GM18502 (cell line): ENCODE measurements around the gene FRMPD4.

Experiments used
- ATAC-seq: cut with Tn5 transposase; IDR thresholded peaks from one replicate; pipeline ENCODE4 v1.9.1; 2021; ENCODE audit warnings: mild to moderate bottlenecking; ENCODE audit not compliant: unreplicated experiment, poor library complexity

FRMPD4 gene

DNA sequence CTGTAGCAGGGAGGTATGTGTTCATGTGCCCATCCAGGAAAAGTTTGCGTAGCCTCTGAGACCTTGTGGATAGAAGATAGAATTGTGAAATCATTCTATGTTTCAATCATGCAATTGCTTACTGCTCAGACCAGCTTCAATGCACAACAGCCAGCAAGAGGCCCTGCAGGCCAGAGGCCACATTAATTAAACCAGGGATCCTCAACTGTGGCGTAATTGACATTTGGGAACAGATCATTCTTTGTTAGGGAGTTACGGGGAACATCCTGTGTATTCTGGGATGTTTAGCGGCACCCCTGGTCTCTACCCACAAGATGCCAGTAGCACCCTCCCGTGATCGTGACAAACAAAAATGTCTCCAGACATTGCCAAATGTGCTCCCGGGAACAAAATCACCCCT lies 566.4 kb downstream of the FRMPD4 start:
- no peak for ATAC-seq

DNA sequence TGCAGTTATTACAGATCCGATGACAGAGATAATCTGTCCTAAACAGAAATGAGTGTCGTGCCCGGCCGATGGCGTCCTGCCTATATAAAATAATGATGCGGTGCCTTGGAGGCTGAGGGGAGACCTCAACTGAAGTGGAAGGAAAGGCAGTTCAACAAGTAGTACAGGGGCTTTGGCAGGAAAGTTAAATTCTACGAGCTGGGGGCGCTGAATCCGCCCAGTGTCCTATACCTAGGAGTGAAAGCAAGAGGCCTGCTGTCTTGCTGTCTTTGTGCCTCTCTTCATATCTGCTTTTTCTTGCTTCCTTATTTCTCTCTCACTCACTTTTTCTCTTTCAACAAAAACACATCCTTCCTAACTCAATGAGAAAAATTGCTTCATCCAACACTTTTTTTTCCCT lies 570.8 kb downstream of the FRMPD4 start:
- no peak for ATAC-seq

DNA sequence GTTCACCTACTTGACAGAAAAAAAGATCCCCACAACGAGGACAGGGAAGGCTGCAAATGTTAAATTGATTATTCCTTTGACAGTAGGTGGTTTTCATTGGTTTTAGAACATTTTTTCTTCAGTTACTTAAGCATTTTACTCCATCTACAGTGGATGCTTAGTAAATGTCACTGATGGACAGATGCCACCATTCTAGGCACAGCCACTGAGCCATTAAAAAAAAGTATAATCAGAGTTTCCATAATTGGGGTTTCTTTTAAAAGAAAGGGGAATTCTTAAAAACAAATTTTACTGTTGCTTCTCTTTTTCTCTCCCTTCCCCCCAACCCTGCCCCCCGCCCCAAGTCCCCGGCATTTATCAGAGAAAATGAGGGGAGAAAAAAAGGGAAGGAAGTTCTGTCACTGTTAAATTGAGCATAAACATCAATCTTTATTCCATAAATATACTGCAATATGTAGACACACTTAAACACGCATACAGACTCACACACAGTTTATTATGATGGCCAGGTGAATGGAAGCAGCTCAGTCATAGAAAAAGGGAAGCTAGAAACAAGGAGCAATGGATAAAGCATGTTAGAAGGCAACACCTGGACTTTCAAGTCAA lies 573.3 kb downstream of the FRMPD4 start:
- ATAC-seq, result no peak

DNA sequence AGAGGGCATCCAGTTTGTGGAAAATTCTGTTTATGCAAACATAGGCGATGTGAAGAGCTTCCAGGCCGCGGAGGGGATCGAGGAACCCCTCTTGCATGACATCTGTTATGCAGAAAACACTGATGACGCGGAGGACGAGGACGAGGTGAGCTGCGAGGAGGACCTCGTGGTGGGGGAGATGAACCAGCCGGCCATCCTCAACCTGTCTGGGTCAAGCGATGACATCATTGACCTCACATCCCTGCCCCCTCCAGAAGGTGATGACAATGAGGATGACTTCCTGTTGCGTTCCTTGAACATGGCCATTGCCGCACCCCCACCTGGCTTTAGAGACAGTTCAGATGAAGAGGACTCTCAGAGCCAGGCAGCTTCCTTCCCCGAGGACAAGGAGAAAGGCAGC lies 578.3 kb downstream of the FRMPD4 start:
- no peak for ATAC-seq

DNA sequence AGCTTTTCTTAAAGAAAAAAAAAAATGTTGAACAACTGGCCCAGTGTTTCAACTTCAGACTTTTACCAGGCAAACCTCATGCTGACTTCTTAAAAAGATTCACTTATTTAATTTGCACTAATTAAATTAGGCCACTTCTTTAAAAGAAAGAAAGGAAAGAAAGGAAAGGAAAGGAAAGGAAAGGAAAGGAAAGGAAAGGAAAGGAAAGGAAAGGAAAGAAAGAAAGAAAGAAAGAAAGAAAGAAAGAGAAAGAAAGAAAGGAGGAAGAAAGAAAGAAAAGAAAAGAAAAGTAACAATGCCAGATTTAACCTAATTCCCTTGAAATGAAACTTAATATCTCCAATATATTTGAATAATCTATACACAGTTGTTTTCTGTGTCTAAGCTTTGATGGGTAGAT lies 581.6 kb downstream of the FRMPD4 start:
- ATAC-seq, result no peak

DNA sequence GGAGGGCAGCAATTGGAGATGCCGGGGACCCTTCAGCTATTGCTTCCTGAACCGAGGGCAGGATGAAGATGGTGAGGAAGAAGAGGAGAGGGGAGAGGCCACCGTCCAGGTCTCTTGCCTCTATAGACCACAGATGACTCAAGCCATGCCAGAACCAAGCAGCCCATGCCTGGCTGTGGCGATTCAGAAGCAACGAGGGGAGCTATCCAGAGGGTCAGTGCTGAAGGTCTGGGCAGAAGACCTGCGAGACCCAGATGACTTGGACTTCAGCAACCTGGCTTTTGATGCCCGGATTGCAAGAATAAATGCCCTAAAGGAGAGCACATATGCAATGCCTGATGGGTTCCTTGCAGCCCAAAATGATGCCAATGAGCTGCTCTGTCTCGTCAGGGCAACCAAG lies 582.8 kb downstream of the FRMPD4 start:
- no peak for ATAC-seq

DNA sequence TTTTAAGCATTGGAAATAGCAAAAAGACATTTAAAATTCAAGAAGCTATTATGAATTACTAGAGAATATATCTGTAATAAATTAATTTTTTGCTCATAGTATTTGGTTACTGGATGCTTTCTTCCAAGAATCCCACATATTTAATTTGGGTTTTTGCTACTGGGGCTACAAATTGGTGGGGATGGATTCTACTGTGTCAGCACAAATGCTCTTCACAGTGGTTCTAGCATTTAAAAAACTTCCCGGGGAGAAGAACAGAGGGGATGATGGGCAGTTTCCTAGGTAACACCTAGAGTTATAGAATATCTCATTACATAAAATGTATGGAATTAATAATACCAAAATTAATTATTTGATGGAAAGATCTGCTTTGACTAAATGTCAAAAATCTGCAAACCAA lies 584.0 kb downstream of the FRMPD4 start:
- no peak for ATAC-seq

DNA sequence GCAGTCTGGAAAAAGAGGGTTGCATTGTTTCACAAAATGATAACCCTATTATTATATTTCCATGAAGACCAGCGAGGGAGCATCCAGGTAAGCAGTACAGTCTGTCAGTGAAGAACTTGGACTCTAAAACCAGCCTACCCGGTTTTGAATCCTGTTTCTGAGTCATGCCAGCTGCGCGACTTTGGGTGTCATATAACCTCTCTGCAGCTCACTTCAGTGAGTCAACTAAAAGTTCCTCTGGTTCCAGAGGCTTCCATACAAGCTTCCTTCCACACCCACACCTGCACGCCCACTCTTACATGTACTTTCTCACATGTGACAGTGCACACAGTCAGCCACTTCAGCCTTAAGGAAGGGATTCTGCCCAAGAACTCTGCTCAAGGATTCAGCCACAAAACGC lies 603.1 kb downstream of the FRMPD4 start:
- ATAC-seq, result no peak

DNA sequence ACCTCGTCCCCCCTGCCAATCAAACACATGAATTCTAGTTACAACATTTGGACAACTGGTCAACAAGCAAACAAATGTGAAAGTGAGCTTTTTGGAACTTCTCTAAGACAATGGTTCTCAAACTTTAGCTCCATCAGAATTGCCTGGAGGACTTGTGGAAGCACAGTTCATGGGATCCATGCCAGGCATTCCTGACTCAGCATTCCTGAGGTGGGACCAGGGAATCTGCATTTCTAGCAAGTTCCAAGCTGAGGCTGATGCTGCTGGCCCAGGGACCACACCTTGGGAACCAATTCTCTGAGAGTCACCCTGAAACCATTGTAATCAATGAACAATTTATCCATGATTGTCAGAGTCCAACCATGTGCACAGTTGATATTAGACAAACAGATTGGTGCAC lies 609.2 kb downstream of the FRMPD4 start:
- ATAC-seq, result no peak

DNA sequence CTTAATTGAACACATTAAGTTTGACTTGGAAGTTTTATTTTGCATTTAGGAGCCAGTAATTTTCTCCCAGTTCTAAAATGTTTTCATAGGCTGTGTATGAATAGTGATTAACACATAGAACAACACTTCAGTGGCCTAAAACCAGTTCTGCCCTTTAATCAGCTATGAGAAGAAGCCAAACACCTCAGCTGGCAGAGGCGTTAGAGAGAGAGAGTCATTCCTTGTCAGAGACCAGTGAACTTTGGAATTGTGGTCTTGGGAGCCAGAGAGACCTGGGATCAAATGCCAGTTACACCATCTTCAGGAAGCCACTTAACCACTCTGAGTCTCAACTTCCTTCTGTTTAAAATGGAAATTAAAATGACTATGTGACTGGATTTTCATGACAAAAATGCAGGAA lies 613.6 kb downstream of the FRMPD4 start:
- no peak for ATAC-seq

DNA sequence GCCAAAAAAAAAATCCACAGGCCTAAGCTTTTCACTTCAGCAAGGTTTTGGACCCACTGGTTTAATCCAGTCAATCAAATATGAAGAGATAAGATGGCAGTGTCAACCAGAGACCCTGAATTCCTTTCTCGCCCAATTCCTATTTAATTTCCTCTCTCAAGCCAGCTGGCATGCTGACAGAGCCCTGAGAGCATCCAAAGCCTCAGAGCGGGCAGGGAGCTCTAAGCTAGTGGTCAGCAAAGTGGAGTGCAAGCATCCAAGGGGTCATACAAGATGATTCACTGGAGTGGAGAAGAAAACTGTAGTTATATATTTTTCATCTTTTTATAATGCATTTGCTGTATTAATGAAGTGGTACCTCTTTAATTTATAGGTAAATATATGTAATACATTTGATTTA lies 615.1 kb downstream of the FRMPD4 start:
- no peak for ATAC-seq

DNA sequence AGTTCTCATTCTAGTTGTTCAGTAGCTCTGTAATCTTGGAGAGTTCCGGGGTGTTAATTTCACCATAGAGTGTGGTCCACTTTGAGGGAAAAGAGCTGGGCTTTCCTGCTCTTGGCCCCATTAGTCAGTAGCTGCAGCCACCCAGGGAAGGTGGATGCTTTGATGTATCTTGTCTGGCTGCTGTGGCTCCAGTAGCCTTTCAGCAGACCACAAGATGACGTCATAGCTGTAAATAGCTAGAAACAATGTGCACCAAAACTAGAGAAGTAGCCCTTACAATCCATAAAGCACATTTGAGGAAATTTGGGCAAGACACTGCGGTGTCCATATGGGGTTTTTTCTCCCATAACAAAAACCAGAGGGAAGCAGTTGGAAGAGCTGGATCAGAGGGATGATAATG lies 620.0 kb downstream of the FRMPD4 start:
- no peak for ATAC-seq

DNA sequence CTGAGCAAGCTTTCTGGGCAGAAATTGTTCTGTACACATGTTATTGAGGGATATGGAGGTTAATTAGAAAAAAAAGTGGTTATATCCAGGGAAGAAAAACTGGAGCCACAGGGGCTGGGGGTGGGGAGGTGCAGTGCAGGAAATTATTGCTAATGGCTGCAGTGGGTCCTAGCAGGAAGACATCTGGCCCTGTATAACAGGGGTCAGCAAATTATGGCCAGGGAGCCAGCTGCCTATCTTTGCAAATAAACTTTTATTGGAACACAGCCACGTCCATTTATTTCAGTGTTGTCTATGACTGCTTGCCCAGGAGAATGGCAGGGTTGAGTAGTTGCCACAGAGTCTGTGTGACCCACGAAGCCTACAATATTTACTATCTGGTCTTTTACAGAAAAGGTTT lies 629.6 kb downstream of the FRMPD4 start:
- ATAC-seq, result no peak

DNA sequence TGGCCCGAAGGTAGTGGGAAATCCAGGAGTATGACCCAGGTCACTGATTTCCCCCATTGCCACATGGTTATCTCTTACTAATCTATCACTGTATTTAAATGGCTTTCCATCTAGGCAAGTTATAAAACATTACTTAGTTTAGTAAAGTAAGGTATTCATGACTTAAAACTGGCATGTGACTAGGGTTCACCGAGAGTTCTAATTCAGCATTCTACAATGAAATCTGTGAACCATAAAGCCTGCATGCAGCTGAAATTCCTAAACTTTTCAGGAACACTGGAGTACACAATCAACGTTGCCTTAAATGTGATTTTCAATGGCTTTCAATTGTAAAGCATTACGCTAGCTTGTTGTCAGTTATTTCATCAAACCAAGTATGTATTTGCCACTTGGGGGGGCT lies 630.2 kb downstream of the FRMPD4 start:
- ATAC-seq, result no peak

DNA sequence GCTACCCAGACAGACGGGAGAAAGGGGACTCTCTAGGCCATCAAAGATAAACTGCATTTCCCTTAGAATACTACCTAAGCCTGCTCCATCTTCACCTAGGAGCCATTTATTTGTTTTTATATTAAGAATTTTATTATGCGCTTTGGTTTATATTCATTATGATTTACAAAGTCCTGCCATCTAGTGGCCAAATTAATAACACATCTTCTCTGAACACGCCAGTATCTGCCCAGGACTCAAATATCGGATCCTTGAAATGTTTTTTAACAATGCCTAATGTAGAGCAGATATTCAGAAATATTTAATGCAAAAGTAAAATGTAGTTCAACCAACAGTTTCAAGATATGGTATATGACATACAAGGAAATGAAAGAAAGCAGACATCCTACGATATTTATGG lies 632.2 kb downstream of the FRMPD4 start:
- peak; percentile 41 for ATAC-seq

DNA sequence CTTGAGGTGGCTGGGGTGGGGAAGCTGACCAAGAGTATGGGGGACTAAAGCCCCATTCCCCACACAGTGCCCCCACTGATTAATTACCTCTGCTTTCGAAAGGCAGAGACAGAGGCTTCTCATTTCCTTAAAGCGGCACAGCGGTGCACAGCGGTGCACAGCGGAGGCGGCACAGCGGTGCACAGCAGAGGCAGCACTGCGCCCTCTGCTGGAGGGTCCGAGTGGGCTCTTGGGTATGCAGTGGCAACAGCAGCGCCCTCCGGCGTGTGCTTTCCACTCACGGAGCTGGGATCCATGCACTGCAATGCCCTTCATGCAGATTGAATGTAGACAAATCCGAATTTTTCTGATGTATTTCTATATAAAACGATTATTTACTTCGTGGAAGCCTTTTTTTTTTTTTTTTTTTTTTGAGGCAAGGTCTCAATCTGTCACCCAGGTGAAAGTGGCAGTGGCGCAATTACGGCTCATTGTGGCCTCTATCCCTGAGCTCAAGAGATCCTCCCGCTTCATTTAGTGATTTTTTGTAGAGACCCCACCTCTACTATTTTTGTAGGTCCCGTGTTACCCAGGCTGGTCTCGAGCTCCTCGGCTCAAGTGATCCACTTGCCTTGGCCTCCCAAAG lies 633.3 kb downstream of the FRMPD4 start:
- ATAC-seq, result peak; percentile 100
